HG03060 (cell line): ENCODE results near the gene SIRT7.
"Not testable (repeated sequence)": the region's sequence is repeated elsewhere in the genome, so short reads cannot be mapped to it uniquely, and the experiment has no call there.

Experiments used
- ATAC-seq: cut with Tn5 transposase; IDR thresholded peaks from one replicate; pipeline ENCODE4 v1.9.1; 2021; ENCODE audit warnings: low read depth, moderate number of reproducible peaks; ENCODE audit not compliant: unreplicated experiment

SIRT7 gene

DNA sequence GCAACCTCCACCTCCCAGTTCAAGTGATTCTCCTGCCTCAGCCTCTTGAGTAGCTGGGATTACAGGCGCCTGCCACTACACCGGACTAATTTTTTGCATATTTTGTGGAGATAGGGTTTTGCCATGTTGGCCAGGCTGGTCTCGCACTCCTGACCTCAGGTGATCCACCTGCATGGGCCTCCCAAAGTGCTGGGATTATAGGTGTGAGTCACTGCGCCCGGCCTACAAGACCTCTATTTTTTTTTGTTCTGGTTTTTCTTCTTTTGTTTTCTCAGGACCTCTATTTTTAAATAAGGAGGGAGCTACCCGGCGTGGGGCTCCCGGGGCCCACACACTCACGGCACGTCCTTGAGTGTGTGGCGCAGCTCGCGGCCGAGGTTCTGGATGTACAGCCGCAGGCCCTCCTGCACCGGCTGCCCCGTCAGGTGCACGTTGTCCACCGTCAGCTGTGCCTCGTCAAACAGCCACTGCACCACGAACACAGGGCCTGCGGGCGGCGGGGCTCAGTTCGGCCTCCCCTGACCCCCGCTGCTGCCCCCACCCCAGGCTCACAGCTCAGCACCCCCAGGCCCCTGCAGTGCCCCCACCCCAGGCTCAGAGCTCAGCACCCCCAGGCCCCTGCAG is 37.2 kb upstream of the SIRT7 start:
- ATAC-seq: no peak

DNA sequence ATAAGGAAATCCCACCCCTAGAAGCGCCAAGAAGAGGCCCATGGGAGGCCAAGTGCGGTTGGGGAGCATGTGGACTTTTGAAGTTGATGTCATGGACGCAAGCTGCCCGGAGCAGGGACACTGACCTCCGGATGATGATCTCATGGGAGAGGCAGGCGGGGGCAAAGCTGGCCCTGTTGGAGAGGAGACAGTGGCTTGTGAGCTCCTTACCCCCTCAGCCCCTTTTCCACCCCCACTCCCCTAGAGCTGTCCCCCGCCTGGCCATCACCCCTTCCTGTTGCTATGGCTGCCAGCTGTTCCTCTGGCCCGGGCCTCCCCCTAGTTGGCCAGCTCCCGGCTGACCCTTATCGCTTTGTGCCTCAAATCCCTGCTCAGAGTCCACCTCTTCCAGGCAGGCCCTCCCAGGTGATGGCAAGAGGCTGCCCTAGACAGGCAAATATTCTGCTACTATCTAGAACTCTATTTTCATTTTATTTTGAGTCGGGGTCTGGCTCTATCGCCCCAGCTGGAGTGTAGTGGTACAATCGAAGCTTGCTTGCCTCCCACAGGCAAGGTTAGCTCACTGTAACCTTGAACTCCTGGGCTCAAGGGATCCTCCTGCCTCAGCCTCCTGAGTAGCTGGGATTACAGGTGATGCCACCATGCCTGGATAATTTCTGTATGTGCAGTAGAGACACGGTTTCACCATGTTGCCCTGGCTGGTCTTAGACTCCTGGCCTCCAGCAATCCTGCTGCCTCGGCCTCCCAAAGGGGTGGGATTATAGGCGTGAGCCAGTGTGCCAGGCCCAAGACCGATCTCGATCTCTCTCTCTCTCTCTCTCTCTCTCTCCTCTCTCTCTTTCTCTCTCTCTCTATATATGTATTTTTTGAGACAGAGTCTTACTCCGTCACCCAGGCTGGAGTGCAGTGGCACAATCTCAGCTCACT is 36.4 kb upstream of the SIRT7 start:
- no peak for ATAC-seq

- not testable (repeated sequence) for ATAC-seq
Measured at GRCh38 chr17:81953443-81953842, 35.5 kb upstream of the SIRT7 start.

GRCh38 chr17:81952792-81953228 is 34.8 kb upstream of the SIRT7 start:
- no peak for ATAC-seq

DNA sequence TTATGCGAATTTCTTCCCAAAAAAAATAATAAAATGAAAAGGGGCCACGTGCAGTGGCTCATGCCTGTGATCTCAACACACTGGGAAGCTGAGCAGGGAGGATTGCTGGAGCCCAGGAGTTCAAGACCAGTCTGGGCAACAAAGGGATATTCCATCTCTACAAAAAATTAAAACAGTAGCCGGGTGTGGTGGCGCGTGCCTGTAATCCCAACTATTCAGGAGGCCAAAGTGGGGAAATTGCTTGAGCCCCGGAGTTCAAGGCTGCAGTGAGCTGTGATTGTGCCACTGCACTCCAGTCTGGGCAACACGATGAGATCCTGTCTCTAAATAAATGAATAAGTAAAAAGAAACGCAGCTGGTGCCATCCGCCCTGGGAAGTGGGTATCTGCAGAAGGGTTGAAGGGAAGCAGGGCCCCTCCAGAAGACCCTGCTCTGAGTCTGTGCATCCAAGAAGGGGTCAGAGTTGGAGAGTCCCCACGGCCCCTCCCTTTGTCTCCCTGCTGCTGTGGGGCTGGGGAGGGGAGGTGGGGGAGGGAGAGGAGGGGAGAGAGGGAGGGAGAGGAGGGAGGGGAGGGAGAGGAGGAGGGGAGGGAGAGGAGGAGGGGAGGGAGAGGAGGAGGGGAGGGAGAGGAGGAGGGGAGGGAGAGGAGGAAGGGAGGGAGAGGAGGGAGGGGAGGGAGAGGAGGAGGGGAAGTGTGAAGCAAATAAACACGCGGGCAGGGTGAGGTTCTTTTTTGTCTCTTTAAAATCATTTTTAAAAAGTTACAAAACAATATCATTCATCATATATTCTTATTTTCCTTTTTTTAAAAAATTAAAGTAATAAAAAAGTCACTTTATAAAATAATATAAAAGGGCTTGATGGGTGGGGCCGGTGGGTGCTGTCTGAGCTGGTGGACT is 34.1 kb upstream of the SIRT7 start:
- no peak for ATAC-seq

GRCh38 chr17:81950501-81950900 is 32.5 kb upstream of the SIRT7 start:
- ATAC-seq: no peak

- ATAC-seq: no peak
Measured at GRCh38 chr17:81948635-81949378, 30.8 kb upstream of the SIRT7 start.

DNA sequence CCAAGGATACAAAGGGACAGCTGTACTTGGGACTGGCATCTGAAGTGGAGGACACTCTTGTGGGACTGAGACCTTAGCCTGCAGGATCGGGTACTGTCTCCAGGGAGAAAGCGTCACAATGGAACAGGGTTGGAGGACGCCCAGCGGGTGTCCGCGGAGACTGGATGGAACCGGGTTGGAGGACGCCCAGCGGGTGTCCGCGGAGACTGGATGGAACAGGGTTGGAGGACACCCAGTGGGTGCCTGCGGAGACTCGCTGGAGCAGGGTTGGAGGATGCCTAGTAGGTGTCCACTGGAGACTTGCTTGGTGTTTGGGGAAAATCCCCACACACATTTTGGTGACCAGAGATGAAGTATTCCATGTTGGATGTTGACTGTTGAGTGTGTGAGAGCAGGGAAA is 29.2 kb upstream of the SIRT7 start, which contains the start of gene MYADML2:
TSS of gene MYADML2 (minus strand) at position 45 of the 400 bp plus-strand sequence. CDS start 5,492 bp downstream, outside the sequence.
- ATAC-seq: no peak

DNA sequence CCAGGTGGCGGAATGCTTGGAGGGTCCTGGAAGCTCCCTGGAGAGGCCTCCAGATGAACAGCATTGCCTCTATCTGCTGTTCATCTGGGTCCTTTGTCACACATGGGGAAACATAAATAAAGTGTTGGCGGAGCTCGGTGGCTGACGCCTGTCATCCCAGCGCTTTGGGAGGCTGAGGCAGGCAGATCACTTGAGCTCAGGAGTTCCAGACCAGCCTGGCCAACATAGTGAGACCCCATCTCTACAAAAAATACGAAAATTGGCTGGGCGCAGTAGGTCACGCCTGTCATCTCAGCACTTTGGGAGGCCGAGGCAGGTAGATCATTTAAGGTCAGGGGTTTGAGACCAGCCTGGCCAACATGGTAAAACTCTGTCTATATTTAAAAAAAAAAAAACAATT is 26.9 kb upstream of the SIRT7 start:
- ATAC-seq: no peak

DNA sequence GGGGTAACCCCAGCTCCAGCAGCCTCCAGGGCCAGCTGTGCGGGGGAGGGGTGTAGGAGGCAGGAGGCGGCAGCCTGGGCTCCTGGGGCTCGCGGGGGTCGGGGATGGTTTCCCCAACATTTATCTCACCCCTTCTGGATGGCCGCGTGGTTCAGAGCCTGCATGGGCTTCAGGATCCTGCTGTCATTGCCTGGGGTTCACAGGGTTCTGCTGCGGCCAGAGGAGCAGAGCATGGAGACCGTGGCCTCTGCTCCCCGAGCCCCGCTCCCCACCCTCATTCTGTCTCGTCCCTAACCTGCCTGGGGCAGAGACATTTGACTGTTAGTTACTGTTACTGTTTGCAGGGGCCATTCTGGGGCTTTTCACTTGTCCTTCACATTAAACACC is 24.2 kb upstream of the SIRT7 start:
- ATAC-seq: no peak

DNA sequence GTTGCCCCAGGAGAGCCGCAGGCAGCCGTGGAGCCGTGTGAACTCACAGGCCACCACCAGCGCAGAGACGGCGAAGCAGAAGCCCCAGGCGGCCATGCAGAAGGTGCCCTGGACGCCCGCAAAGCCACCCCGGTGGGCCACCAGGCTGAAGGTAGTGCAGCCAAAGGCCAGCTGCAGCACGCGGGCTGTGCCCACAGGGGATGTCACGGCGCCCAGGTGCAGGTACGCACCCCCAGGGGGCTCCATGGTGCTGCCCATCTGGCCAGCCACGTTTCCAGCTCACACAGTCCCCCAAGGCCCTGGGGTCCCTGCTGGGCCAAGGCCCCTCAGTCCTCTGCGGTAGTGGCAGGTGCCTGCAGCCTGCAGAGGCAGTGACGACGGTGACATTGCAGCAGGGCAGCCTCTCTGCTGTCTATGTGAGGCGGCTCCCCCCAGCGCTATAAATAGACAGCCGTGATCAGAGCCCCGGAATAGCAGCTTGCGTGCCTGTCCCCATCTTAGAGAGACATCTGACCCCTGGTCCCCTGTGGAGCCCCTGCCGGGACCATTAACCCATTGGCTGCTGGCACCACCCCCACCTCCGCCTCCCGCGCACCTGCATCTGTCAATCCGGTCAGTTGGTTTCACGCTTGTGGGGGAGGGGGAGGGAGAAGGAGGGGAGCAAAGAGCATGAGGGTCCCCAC is 23.6 kb upstream of the SIRT7 start:
- no peak for ATAC-seq

- no peak for ATAC-seq
Measured at GRCh38 chr17:81940538-81941483, 22.8 kb upstream of the SIRT7 start.

GRCh38 chr17:81939881-81940385 is 22.0 kb upstream of the SIRT7 start:
- ATAC-seq: no peak

GRCh38 chr17:81939218-81939617 is 21.2 kb upstream of the SIRT7 start:
- ATAC-seq: no peak

DNA sequence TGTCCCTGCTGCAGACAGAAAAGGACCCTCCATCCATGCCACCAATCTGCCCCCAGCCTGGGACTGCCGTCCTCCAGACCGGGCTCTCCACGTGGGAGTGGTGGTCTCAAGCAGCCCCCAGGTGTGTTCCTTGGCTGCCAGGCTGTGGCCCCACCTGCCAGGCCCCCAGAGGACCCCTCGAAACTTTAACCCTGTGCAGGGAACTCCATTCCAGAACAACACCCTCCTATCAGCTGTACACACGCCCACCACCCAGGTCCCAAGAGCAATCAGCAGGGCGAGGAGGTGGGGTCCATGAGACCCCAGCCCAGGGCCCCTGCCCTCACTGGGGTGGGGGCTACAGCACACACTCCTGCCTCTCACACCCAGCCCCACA is 17.7 kb upstream of the SIRT7 start:
- no peak for ATAC-seq

DNA sequence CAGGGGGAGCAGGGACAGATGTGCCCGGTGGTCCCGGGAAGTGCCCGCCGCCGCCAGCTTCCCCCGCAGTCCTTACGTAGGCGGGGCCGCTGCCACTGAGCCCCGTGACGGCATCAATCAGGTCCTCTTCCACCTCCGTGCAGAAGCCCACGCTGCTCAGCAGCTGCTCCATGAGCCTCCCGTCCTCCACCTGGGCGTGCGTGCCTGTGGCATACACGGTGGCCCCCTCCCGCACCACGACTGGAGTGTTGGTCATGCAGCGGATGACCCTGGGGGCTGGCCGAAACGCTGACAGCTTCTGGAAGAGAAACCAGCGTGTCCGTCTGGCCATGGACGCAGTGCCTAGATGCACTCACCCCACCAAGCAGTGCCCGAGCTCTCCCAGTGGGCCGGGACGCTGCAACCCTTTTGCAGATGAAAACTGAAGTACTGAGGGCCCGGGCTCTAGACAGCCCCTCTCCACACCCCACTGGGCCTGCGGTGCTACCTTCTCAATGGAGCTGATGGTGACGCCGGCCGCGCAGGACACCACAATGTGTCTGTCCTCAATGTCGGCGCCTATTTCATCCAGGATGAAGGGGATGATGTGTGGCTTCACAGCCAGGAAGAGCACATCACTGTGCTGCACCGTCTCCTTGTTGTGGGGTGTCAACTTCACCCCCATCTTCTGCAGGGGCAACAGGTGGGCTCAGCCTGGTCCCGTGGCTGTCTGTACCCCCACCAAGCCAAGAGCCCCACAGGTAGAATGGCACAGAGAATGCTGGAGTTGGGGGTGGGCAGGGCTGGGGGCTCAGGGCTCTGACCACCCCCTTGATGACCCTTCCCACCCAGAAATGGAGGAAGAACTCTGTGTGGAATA is 17.1 kb upstream of the SIRT7 start:
- ATAC-seq: no peak

DNA sequence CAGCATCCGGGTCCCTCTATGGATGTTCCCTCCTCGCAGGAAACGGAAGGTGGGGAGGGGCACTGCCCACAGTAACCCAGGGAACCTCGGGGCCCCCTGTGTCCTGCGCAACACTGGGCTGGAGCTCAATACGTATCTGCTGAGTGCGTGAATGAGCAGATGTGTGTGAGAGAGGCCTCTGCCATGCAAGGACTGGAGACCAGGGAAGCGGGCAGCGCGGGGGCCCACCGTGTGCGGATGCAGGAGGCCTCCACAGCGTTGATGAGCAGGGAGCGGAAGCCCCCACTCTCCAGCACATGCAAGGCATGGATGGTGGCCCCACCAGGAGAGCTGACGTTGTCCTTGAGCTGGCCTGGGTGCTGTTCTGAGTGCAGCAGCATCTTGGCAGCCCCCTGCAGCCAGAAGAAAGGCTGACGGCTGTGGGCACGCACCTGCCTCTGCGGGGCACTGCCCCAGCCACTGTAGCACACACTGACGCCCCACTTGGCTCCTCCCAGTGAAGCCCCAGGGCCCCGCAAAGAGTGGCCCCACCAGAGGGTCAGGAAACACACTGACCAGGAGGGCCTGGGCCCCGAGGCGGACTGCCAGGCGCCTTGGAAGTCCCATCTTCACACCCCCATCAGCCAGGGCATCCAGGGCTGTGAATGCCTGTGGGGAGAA is 16.3 kb upstream of the SIRT7 start:
- no peak for ATAC-seq
